ENCODE results near the gene PFKFB4.
"Not testable (repeated sequence)": the region's sequence is repeated elsewhere in the genome, so short reads cannot be mapped to it uniquely, and the experiment has no call there.

The PFKFB4 gene

GRCh38 chr3:48544141-48544540 is 12.5 kb downstream of the PFKFB4 start:
- no peaks in the 10 kb centered on the region for H3K36me3 ChIP-seq (replicated peaks)
- H3K4me1 ChIP-seq, result no peaks in the 10 kb centered on the region
- H3K4me3 ChIP-seq, result no peak overlapping the region
- H3K9me3 ChIP-seq, result no peaks in the 10 kb centered on the region
- no peak for DNase-seq (ENCODE audit: low spot score in 2 of 2)
- in situ Hi-C loops (cut with MboI; ENCODE audit: low sequenced_read_pairs), result no loop called here
- no peaks in the 10 kb centered on the region for H3K27me3 ChIP-seq (ENCODE audit: low read depth)

- H3K4me1 ChIP-seq, result no peaks in the 10 kb centered on the region
- H3K27me3 ChIP-seq (ENCODE audit: low read depth), result no peaks in the 10 kb centered on the region
- no peaks in the 10 kb centered on the region for H3K36me3 ChIP-seq (replicated peaks)
- no peaks in the 10 kb centered on the region for H3K9me3 ChIP-seq
- no peak for DNase-seq (ENCODE audit: low spot score in 2 of 2)
- in situ Hi-C loops (cut with MboI; ENCODE audit: low sequenced_read_pairs), result no loop called here
- no peak overlapping the region for H3K4me3 ChIP-seq
These were observed 13.2 kb downstream of the PFKFB4 start for GRCh38 chr3:48543271-48543866.

- no peaks in the 10 kb centered on the region for H3K36me3 ChIP-seq (replicated peaks)
- H3K27me3 ChIP-seq (ENCODE audit: low read depth), result no peaks in the 10 kb centered on the region
- no peaks in the 10 kb centered on the region for H3K9me3 ChIP-seq
- H3K4me1 ChIP-seq, result no peaks in the 10 kb centered on the region
- H3K4me3 ChIP-seq, result no peak overlapping the region
- DNase-seq (ENCODE audit: low spot score in 2 of 2), result no peak
- in situ Hi-C loops (cut with MboI; ENCODE audit: low sequenced_read_pairs), result no loop called here
These were observed 18.2 kb downstream of the PFKFB4 start for GRCh38 chr3:48538451-48538850.

GRCh38 chr3:48536785-48537184 is 19.8 kb downstream of the PFKFB4 start:
- no peaks in the 10 kb centered on the region for H3K9me3 ChIP-seq
- H3K4me3 ChIP-seq, result no peak overlapping the region
- peaks cover 4% of the 10 kb centered on the region for H3K4me1 ChIP-seq
- no peaks in the 10 kb centered on the region for H3K36me3 ChIP-seq (replicated peaks)
- no peaks in the 10 kb centered on the region for H3K27me3 ChIP-seq (ENCODE audit: low read depth)
- no peak for DNase-seq (ENCODE audit: low spot score in 2 of 2)
- in situ Hi-C loops (cut with MboI; ENCODE audit: low sequenced_read_pairs), result no loop called here

GRCh38 chr3:48536116-48536515 is 20.5 kb downstream of the PFKFB4 start:
- H3K4me3 ChIP-seq, result no peak overlapping the region
- no peaks in the 10 kb centered on the region for H3K36me3 ChIP-seq (replicated peaks)
- H3K4me1 ChIP-seq, result peaks cover 4% of the 10 kb centered on the region
- no peak for DNase-seq (ENCODE audit: low spot score in 2 of 2)
- in situ Hi-C loops (cut with MboI; ENCODE audit: low sequenced_read_pairs), result no loop called here
- H3K27me3 ChIP-seq (ENCODE audit: low read depth), result no peaks in the 10 kb centered on the region
- H3K9me3 ChIP-seq, result no peaks in the 10 kb centered on the region

GRCh38 chr3:48535578-48535977 is 21.0 kb downstream of the PFKFB4 start:
- Histone ChIP-seq H3K36me3 (replicated peaks) (no peaks in the 10 kb centered on the region), H3K27me3 (ENCODE audit: low read depth) (no peaks in the 10 kb centered on the region), H3K9me3 (no peaks in the 10 kb centered on the region), H3K4me1 (peaks cover 4% of the 10 kb centered on the region), H3K4me3 (no peak overlapping the region)
- no peak for DNase-seq (ENCODE audit: low spot score in 2 of 2)
- in situ Hi-C loops (cut with MboI; ENCODE audit: low sequenced_read_pairs), result no loop called here

- in situ Hi-C loops (cut with MboI; ENCODE audit: low sequenced_read_pairs), result no loop called here
- Histone ChIP-seq H3K27me3 (ENCODE audit: low read depth) (no peaks in the 10 kb centered on the region), H3K36me3 (replicated peaks) (no peaks in the 10 kb centered on the region), H3K4me3 (no peak overlapping the region), H3K9me3 (no peaks in the 10 kb centered on the region), H3K4me1 (peaks cover 4% of the 10 kb centered on the region)
- DNase-seq (ENCODE audit: low spot score in 2 of 2), result peak in 1 of 2 experiments; percentile 11
These were observed 23.6 kb downstream of the PFKFB4 start for GRCh38 chr3:48532977-48533337.

GRCh38 chr3:48532271-48532976 is 24.2 kb downstream of the PFKFB4 start:
- in situ Hi-C loops (cut with MboI; ENCODE audit: low sequenced_read_pairs), result no loop called here
- H3K27me3 ChIP-seq (ENCODE audit: low read depth), result no peaks in the 10 kb centered on the region
- peaks cover 4% of the 10 kb centered on the region for H3K4me1 ChIP-seq
- H3K9me3 ChIP-seq, result no peaks in the 10 kb centered on the region
- H3K36me3 ChIP-seq (replicated peaks), result no peaks in the 10 kb centered on the region
- DNase-seq (ENCODE audit: low spot score in 2 of 2), result no peak
- no peak overlapping the region for H3K4me3 ChIP-seq

- H3K36me3 ChIP-seq (replicated peaks); H3K27me3 ChIP-seq (ENCODE audit: low read depth); DNase-seq (ENCODE audit: low spot score in 2 of 2); H3K4me3 ChIP-seq; in situ Hi-C loops (cut with MboI; ENCODE audit: low sequenced_read_pairs); H3K4me1 ChIP-seq; H3K9me3 ChIP-seq: not testable (repeated sequence)
These were observed 25.9 kb downstream of the PFKFB4 start for GRCh38 chr3:48530701-48531100.

GRCh38 chr3:48528754-48529153 is 27.8 kb downstream of the PFKFB4 start:
- H3K36me3 ChIP-seq (replicated peaks), result no peaks in the 10 kb centered on the region
- H3K4me3 ChIP-seq, result no peak overlapping the region
- DNase-seq (ENCODE audit: low spot score in 2 of 2), result no peak
- no peaks in the 10 kb centered on the region for H3K27me3 ChIP-seq (ENCODE audit: low read depth)
- in situ Hi-C loops (cut with MboI; ENCODE audit: low sequenced_read_pairs), result no loop called here
- peaks cover 4% of the 10 kb centered on the region for H3K4me1 ChIP-seq
- H3K9me3 ChIP-seq, result no peaks in the 10 kb centered on the region

- Histone ChIP-seq H3K4me1 (peaks cover 4% of the 10 kb centered on the region), H3K9me3 (no peaks in the 10 kb centered on the region), H3K4me3 (no peak overlapping the region), H3K36me3 (replicated peaks) (no peaks in the 10 kb centered on the region), H3K27me3 (ENCODE audit: low read depth) (no peaks in the 10 kb centered on the region)
- in situ Hi-C loops (cut with MboI; ENCODE audit: low sequenced_read_pairs), result no loop called here
- no peak for DNase-seq (ENCODE audit: low spot score in 2 of 2)
These were observed 28.6 kb downstream of the PFKFB4 start for GRCh38 chr3:48528048-48528447.

GRCh38 chr3:48524970-48525369 is 31.6 kb downstream of the PFKFB4 start:
- in situ Hi-C loops (cut with MboI; ENCODE audit: low sequenced_read_pairs), result no loop called here
- H3K4me1 ChIP-seq, result no peaks in the 10 kb centered on the region

GRCh38 chr3:48521635-48522034 is 35.0 kb downstream of the PFKFB4 start:
- Histone ChIP-seq H3K4me1 (no peaks in the 10 kb centered on the region), H3K9me3 (no peaks in the 10 kb centered on the region), H3K36me3 (replicated peaks) (no peaks in the 10 kb centered on the region), H3K27me3 (ENCODE audit: low read depth) (no peaks in the 10 kb centered on the region), H3K4me3 (no peak overlapping the region)
- in situ Hi-C loops (cut with MboI; ENCODE audit: low sequenced_read_pairs), result no loop called here
- DNase-seq (ENCODE audit: low spot score in 2 of 2), result no peak

More at GRCh38 chr3:48524970-48525369, 31.6 kb downstream of the PFKFB4 start:
- Histone ChIP-seq H3K27me3 (ENCODE audit: low read depth) (no peaks in the 10 kb centered on the region), H3K36me3 (replicated peaks) (no peaks in the 10 kb centered on the region), H3K9me3 (no peaks in the 10 kb centered on the region), H3K4me3 (no peak overlapping the region)
- no peak for DNase-seq (ENCODE audit: low spot score in 2 of 2)

- Histone ChIP-seq H3K27me3 (ENCODE audit: low read depth) (no peaks in the 10 kb centered on the region), H3K4me3 (no peak overlapping the region), H3K4me1 (no peaks in the 10 kb centered on the region), H3K9me3 (no peaks in the 10 kb centered on the region), H3K36me3 (replicated peaks) (no peaks in the 10 kb centered on the region)
- in situ Hi-C loops (cut with MboI; ENCODE audit: low sequenced_read_pairs), result no loop called here
- no peak for DNase-seq (ENCODE audit: low spot score in 2 of 2)
These were observed 37.3 kb downstream of the PFKFB4 start for GRCh38 chr3:48519277-48519643.
